NCI-H748 (cell line): ENCODE measurements around the gene SERPINA12.

Experiments
- DNase-seq: peaks from one replicate; lab custom pipeline; 2025; ENCODE audit not compliant: unreplicated experiment; lab: John Stamatoyannopoulos, UW

SERPINA12 gene

DNA sequence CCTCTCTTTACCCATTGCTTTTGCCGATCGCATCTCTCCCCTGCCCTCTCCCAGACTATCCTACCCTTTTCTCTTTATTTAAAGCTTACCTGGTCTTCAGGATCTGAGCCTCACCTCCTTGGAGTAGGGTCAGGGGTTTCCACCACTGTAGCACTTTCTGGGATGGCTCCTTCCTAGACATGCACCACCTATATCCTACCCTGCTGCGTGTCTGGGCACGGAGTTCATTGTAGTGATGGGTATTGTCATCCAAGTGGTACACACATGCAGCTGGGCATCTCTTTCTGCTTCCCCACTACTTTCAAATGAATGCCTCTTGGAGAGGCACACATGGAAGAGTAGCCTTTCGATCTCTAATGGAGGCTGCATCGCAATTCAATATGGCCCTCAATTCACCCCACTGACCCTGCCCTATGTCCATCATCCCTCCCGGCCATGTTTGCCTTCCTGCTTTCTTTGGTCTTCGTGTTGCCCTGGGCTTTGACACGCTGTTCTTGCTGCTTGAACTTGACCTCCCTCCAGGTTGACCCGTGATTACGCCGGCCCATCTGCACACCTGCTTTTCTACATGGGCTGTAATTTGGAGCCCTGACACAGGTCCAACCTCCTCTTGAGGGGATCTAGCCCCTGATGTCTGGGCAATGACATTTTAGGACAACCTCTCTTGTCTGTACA is 67.6 kb downstream of the SERPINA12 start:
- no peak for DNase-seq

DNA sequence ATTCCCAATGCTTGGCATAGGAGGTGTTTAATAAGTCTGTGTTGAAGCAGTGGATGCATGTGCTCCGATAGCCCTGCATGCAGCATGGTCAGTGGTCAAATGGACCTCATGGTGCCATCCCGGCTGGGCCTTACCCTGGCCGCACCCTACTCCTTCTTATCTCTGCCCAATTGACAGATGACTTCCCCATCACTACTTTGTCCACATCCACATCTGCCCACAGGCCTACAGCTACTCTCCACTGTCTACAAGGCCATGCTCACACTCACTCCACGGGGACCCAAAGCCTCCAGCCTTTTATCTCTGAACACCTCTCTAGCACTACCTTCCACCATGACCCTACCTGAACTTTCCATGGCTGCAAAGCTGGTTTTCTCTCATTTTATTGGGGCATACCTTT is 68.1 kb downstream of the SERPINA12 start:
- DNase-seq, result no peak

DNA sequence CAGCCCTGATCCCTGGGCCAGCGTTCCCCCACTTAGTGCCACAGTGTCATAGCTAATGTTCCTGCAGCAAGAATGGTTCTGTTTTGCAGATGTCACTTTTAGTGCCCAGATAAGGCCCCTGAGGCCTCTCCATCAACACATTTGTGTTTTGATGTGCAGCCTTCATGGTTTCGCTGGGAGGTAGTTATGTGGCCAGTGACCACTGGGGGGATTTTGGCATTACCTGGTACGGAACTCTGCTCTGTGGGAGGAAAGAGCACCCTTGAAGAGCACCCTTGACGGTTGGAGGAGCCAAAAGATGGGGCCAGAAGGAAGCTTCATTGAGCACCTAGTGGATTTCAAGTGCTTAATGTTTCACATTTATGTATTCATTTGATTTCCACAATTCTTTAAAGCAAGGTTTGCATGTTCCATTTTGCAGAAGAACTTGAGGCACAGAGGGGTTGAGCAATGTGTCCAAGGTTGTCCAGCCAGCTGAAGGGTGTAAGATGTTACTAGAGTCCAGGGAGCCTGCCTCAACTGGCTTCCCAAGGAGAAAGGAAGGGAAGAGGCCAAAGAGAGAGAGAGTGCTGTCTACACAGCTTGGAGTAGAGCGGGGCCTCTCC is 69.7 kb downstream of the SERPINA12 start:
- no peak for DNase-seq
